HepG2 (cell line): ENCODE results near the gene SLC35B4. TPM values are rescaled to one million over a fixed set of nuclear protein-coding genes. Genes with fewer than 3 reads are reported as not detected.
A peak's percentile ranks its signal among the peaks of the same experiment; 100 is the strongest.

Experiments
- CEBPB ChIP-seq: IDR thresholded peaks from 2 replicates; pipeline ENCODE4 v1.6.1; 2011; ENCODE audit warnings: low read depth, low read length, improper control_type of control experiment, borderline replicate concordance
- ISL2 ChIP-seq: sonication (generic); formaldehyde crosslinking; IDR thresholded peaks from 2 replicates; pipeline ENCODE4 v1.5.0; 2020; ENCODE audit warnings: missing genetic modification reagents
- KAT8 ChIP-seq: IDR thresholded peaks from 2 replicates; pipeline ENCODE4 v1.6.1; 2016; ENCODE audit warnings: missing genetic modification reagents, missing compliant biosample characterization
- MAFG ChIP-seq: sonication (generic); formaldehyde crosslinking; IDR thresholded peaks from 2 replicates; pipeline ENCODE4 v1.5.1; 2020; ENCODE audit warnings: mild to moderate bottlenecking, missing genetic modification reagents
- MEIS2 ChIP-seq: sonication (generic); formaldehyde crosslinking; IDR thresholded peaks from 2 replicates; pipeline ENCODE4 v1.9.0; 2021; ENCODE audit warnings: mild to moderate bottlenecking, missing genetic modification reagents
- MTF2 ChIP-seq: sonication (generic); formaldehyde crosslinking; IDR thresholded peaks from 2 replicates; pipeline ENCODE4 v1.5.0; 2020; ENCODE audit warnings: missing genetic modification reagents, borderline replicate concordance
- PRMT3 ChIP-seq: sonication (generic); formaldehyde crosslinking; IDR thresholded peaks from 2 replicates; pipeline ENCODE4 v1.8.1; 2022; ENCODE audit warnings: low read depth, mild to moderate bottlenecking, moderate library complexity, missing genetic modification reagents, borderline replicate concordance
- SP140L ChIP-seq: sonication (generic); formaldehyde crosslinking; IDR thresholded peaks from 2 replicates; pipeline ENCODE4 v1.4.0; 2020; ENCODE audit warnings: missing genetic modification reagents, borderline replicate concordance
- SUZ12 ChIP-seq: fragments of 150-350 bp; IDR thresholded peaks from 2 replicates; pipeline ENCODE4 v1.6.1; 2014; ENCODE audit warnings: low read depth, low read length
- TEF ChIP-seq: sonication (generic); formaldehyde crosslinking; IDR thresholded peaks from 2 replicates; pipeline ENCODE4 v1.5.0; 2020; ENCODE audit warnings: missing genetic modification reagents
- ZNF253 ChIP-seq: sonication (generic); formaldehyde crosslinking; IDR thresholded peaks from 2 replicates; pipeline ENCODE4 v1.8.0; 2022; ENCODE audit warnings: mild to moderate bottlenecking, missing genetic modification reagents, borderline replicate concordance
- ZNF263 ChIP-seq: sonication (generic); formaldehyde crosslinking; IDR thresholded peaks from 2 replicates; pipeline ENCODE4 v1.4.0; 2020; ENCODE audit warnings: missing genetic modification reagents
- ZNF274 ChIP-seq: sonication (generic); formaldehyde crosslinking; IDR thresholded peaks from 2 replicates; pipeline ENCODE4 v1.5.1; 2020; ENCODE audit warnings: mild to moderate bottlenecking, missing genetic modification reagents
- ZNF317 ChIP-seq: sonication (generic); formaldehyde crosslinking; IDR thresholded peaks from 2 replicates; pipeline ENCODE4 v1.5.0; 2020; ENCODE audit warnings: mild to moderate bottlenecking, missing genetic modification reagents
- ZNF530 ChIP-seq: sonication (generic); formaldehyde crosslinking; IDR thresholded peaks from 2 replicates; pipeline ENCODE4 v1.5.0; 2020; ENCODE audit warnings: low read depth, mild to moderate bottlenecking, missing genetic modification reagents
- ZNF878 ChIP-seq: sonication (generic); formaldehyde crosslinking; IDR thresholded peaks from 2 replicates; pipeline ENCODE4 v1.8.1; 2023; ENCODE audit warnings: mild to moderate bottlenecking, missing genetic modification reagents, moderate library complexity
- polyA plus RNA-seq, 8 experiments: library from polyadenylated mRNA; depleted of rRNA in 3 of 8; stranded (reverse) in 7 of 8; unstranded in 1 of 8; fragments of >200 nt; fragmentation: Illumina TruSeq in 4 of 8; extraction: Trizol in 4 of 8; gene quantifications; 2 replicates each; pipeline versions ENCODE4 v1.2.1 to v1.2.3, GENCODE V29; 2011 to 2016; ENCODE audit warnings: low read depth in 4 of 8, missing spikeins in 1 of 8, mixed read lengths in 1 of 8; ENCODE audit not compliant: insufficient read depth in 1 of 8
- total RNA-seq, 5 experiments: library from RNA; depleted of rRNA; stranded (reverse); fragments of >200 nt; fragmentation: Illumina TruSeq; extraction: Trizol; gene quantifications; 2 replicates each; pipeline ENCODE4 v1.2.3, GENCODE V29; 2016; ENCODE audit warnings: low read depth in 1 of 5
- TF ChIP-seq, protein P1 (sequence below): sonication (generic); formaldehyde crosslinking; IDR thresholded peaks from 2 replicates; pipeline ENCODE4 v1.4.0; 2020; ENCODE audit warnings: low read depth, missing genetic modification reagents
- TF ChIP-seq, protein P2 (sequence below): IDR thresholded peaks from 2 replicates; pipeline ENCODE4 v1.6.1; 2018; ENCODE audit warnings: missing genetic modification reagents, mild to moderate bottlenecking, missing compliant biosample characterization
- TF ChIP-seq, protein P3 (sequence below): sonication (generic); formaldehyde crosslinking; IDR thresholded peaks from 2 replicates; pipeline ENCODE4 v1.4.0; 2020; ENCODE audit warnings: missing genetic modification reagents, mild to moderate bottlenecking, borderline replicate concordance
- TF ChIP-seq, protein P4 (sequence below): sonication (generic); formaldehyde crosslinking; IDR thresholded peaks from 2 replicates; pipeline ENCODE4 v1.5.0; 2020; ENCODE audit warnings: mild to moderate bottlenecking, missing genetic modification reagents

SLC35B4 gene
- total and polyA plus RNA-seq, 2 of the 13 experiments (the other 11 are each of a cell fraction or from before 2014, with no cell fraction given), result 17.1 to 17.8 TPM

DNA sequence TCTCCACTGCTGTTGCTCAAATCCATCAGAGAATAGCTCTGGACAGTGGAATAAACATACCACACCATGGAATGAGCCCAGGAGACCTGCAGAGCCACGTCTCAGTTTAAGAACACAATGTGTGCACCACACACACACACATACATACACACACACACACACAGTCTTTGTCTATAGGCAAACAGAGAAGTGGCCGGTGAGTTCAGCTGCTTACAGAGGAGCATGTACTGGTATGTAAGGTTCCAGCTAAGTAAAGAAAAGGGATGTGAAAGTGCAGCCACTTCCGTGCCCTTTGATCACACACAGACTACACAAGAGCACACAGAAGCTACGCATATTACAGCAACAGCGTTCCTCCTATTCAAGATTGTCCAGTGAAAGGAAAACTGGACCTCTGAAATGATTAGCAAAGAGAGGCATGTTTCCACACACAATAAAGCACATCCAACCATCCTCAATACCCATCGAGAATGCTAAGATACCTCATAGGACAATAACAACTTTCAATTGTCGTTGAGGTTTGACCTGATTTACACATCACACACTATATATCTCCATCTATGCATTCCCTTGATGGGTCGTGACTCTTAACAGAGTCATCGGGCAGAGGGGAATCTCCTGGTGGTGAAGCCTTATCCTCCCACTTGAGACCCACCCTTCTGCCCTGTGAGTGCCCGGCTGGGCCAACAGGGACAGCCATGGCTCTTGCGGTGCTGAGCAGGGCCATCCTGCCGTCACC, 23.6 kb downstream of the SLC35B4 start (continued):
- TF ChIP-seq, protein P1, sequence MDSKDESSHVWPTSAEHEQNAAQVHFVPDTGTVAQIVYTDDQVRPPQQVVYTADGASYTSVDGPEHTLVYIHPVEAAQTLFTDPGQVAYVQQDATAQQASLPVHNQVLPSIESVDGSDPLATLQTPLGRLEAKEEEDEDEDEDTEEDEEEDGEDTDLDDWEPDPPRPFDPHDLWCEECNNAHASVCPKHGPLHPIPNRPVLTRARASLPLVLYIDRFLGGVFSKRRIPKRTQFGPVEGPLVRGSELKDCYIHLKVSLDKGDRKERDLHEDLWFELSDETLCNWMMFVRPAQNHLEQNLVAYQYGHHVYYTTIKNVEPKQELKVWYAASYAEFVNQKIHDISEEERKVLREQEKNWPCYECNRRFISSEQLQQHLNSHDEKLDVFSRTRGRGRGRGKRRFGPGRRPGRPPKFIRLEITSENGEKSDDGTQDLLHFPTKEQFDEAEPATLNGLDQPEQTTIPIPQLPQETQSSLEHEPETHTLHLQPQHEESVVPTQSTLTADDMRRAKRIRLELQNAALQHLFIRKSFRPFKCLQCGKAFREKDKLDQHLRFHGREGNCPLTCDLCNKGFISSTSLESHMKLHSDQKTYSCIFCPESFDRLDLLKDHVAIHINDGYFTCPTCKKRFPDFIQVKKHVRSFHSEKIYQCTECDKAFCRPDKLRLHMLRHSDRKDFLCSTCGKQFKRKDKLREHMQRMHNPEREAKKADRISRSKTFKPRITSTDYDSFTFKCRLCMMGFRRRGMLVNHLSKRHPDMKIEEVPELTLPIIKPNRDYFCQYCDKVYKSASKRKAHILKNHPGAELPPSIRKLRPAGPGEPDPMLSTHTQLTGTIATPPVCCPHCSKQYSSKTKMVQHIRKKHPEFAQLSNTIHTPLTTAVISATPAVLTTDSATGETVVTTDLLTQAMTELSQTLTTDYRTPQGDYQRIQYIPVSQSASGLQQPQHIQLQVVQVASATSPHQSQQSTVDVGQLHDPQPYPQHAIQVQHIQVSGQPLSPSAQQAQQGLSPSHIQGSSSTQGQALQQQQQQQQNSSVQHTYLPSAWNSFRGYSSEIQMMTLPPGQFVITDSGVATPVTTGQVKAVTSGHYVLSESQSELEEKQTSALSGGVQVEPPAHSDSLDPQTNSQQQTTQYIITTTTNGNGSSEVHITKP (CRISPR knock-in tag), result no peak
- no peak for TF ChIP-seq MEIS2 (CRISPR knock-in tag)
- TF ChIP-seq MTF2, result no peak
- peak; percentile 52; the same call in 1 of the 2 replicates for TF ChIP-seq CEBPB
- TF ChIP-seq, protein P2, sequence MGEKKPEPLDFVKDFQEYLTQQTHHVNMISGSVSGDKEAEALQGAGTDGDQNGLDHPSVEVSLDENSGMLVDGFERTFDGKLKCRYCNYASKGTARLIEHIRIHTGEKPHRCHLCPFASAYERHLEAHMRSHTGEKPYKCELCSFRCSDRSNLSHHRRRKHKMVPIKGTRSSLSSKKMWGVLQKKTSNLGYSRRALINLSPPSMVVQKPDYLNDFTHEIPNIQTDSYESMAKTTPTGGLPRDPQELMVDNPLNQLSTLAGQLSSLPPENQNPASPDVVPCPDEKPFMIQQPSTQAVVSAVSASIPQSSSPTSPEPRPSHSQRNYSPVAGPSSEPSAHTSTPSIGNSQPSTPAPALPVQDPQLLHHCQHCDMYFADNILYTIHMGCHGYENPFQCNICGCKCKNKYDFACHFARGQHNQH (CRISPR knock-in tag), result peak; percentile 61; the same call in 1 of the 2 replicates
- no peak for TF ChIP-seq MAFG (CRISPR knock-in tag)
- TF ChIP-seq, protein P3, sequence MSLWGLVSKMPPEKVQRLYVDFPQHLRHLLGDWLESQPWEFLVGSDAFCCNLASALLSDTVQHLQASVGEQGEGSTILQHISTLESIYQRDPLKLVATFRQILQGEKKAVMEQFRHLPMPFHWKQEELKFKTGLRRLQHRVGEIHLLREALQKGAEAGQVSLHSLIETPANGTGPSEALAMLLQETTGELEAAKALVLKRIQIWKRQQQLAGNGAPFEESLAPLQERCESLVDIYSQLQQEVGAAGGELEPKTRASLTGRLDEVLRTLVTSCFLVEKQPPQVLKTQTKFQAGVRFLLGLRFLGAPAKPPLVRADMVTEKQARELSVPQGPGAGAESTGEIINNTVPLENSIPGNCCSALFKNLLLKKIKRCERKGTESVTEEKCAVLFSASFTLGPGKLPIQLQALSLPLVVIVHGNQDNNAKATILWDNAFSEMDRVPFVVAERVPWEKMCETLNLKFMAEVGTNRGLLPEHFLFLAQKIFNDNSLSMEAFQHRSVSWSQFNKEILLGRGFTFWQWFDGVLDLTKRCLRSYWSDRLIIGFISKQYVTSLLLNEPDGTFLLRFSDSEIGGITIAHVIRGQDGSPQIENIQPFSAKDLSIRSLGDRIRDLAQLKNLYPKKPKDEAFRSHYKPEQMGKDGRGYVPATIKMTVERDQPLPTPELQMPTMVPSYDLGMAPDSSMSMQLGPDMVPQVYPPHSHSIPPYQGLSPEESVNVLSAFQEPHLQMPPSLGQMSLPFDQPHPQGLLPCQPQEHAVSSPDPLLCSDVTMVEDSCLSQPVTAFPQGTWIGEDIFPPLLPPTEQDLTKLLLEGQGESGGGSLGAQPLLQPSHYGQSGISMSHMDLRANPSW, result 0 out of 2 replicates have a peak, but pooled peaks have one; percentile 33
- no peak for TF ChIP-seq ZNF253 (CRISPR knock-in tag)
- peak; percentile 53; the same call in 1 of the 2 replicates for TF ChIP-seq KAT8 (CRISPR knock-in tag)
- TF ChIP-seq ZNF263 (CRISPR knock-in tag), result no peak
- TF ChIP-seq, protein P4, sequence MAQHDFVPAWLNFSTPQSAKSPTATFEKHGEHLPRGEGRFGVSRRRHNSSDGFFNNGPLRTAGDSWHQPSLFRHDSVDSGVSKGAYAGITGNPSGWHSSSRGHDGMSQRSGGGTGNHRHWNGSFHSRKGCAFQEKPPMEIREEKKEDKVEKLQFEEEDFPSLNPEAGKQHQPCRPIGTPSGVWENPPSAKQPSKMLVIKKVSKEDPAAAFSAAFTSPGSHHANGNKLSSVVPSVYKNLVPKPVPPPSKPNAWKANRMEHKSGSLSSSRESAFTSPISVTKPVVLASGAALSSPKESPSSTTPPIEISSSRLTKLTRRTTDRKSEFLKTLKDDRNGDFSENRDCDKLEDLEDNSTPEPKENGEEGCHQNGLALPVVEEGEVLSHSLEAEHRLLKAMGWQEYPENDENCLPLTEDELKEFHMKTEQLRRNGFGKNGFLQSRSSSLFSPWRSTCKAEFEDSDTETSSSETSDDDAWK (CRISPR knock-in tag), result no peak
- TF ChIP-seq ZNF530 (CRISPR knock-in tag), result no peak
- no peak for TF ChIP-seq ISL2 (CRISPR knock-in tag)
- no peak for TF ChIP-seq ZNF878 (CRISPR knock-in tag)
- no peak for TF ChIP-seq SUZ12
- no peak for TF ChIP-seq SP140L (CRISPR knock-in tag)
- TF ChIP-seq ZNF274 (CRISPR knock-in tag), result no peak
- no peak for TF ChIP-seq PRMT3
- no peak for TF ChIP-seq TEF (CRISPR knock-in tag)
- TF ChIP-seq ZNF317 (CRISPR knock-in tag), result no peak
